Nephron (organoid): ENCODE data around the gene AKT1.

Experiments
- H3K27ac Mint-ChIP-seq, 3 experiments: 2 replicates each; pipeline ENCODE4 v1.8.0; 2020; ENCODE audit warnings: mixed read lengths in 3 of 3, mild to moderate bottlenecking in 2 of 3, moderate library complexity in 1 of 3
- H3K27me3 Mint-ChIP-seq: 2 replicates; pipeline ENCODE4 v1.8.0; 2021; ENCODE audit warnings: low read depth, mild to moderate bottlenecking, moderate library complexity, mixed read lengths
- H3K36me3 Mint-ChIP-seq: 2 replicates; pipeline ENCODE4 v1.8.0; 2020; ENCODE audit warnings: low read depth, mixed read lengths
- H3K4me1 Mint-ChIP-seq: 2 replicates; pipeline ENCODE4 v1.8.0; 2020; ENCODE audit warnings: mixed read lengths
- H3K4me3 Mint-ChIP-seq, 3 experiments: 2 replicates each; pipeline ENCODE4 v1.8.0; 2020; ENCODE audit warnings: mild to moderate bottlenecking in 3 of 3, mixed read lengths in 3 of 3, moderate library complexity in 2 of 3
- H3K9me3 Mint-ChIP-seq: 2 replicates; pipeline ENCODE4 v1.8.0; 2020; ENCODE audit warnings: mixed read lengths
- CTCF ChIP-seq, 3 experiments: fragments of 200-600 bp; sonication (generic); IDR thresholded peaks; one replicate each; pipeline ENCODE4 v1.5.0; 2021; ENCODE audit warnings: antibody characterized with exemption in 3 of 3; ENCODE audit not compliant: unreplicated experiment in 3 of 3

The AKT1 gene

GRCh38 chr14:104756477-104757237 is 38.9 kb downstream of the AKT1 start:
- H3K4me1 Mint-ChIP-seq, result peaks cover 16% of the 10 kb centered on the region
- H3K4me3 Mint-ChIP-seq, result peak overlapping the region in 2 of 3 experiments; percentile 13 to 74
- H3K36me3 Mint-ChIP-seq, result peaks cover 46% of the 10 kb centered on the region
- peaks cover 4% of the 10 kb centered on the region for H3K9me3 Mint-ChIP-seq
- H3K27ac Mint-ChIP-seq, result no peak overlapping the region
- no peak for TF ChIP-seq CTCF (IDR thresholded peaks at IDR 0.05; ENCODE audit: unreplicated experiment in 3 of 3)
- H3K27me3 Mint-ChIP-seq, result no peaks in the 10 kb centered on the region

GRCh38 chr14:104755621-104756020 is 39.9 kb downstream of the AKT1 start:
- Mint-ChIP-seq H3K9me3 (no peaks in the 10 kb centered on the region), H3K4me3 (peak overlapping the region in 1 of 3 experiments; percentile 74), H3K36me3 (peaks cover 37% of the 10 kb centered on the region), H3K4me1 (peaks cover 16% of the 10 kb centered on the region), H3K27ac (no peak overlapping the region), H3K27me3 (no peaks in the 10 kb centered on the region)
- TF ChIP-seq CTCF (IDR thresholded peaks at IDR 0.05; ENCODE audit: unreplicated experiment in 3 of 3), result no peak

GRCh38 chr14:104754213-104754851 is 41.2 kb downstream of the AKT1 start:
- Mint-ChIP-seq H3K27ac (peak overlapping the region in 2 of 3 experiments; percentile 68 to 69), H3K9me3 (no peaks in the 10 kb centered on the region), H3K36me3 (peaks cover 24% of the 10 kb centered on the region), H3K4me1 (peaks cover 23% of the 10 kb centered on the region), H3K4me3 (peak overlapping the region; percentile 91 to 93 (median 93)), H3K27me3 (no peaks in the 10 kb centered on the region)
- no peak for TF ChIP-seq CTCF (IDR thresholded peaks at IDR 0.05; ENCODE audit: unreplicated experiment in 3 of 3)

GRCh38 chr14:104753528-104754212 is 41.9 kb downstream of the AKT1 start:
- TF ChIP-seq CTCF (IDR thresholded peaks at IDR 0.05; ENCODE audit: unreplicated experiment in 3 of 3), result no peak
- Mint-ChIP-seq H3K9me3 (no peaks in the 10 kb centered on the region), H3K4me1 (peaks cover 30% of the 10 kb centered on the region), H3K36me3 (peaks cover 18% of the 10 kb centered on the region), H3K27ac (peak overlapping the region in 2 of 3 experiments; percentile 68 to 69), H3K4me3 (peak overlapping the region; percentile 91 to 93 (median 93)), H3K27me3 (no peaks in the 10 kb centered on the region)

- no peak for TF ChIP-seq CTCF (IDR thresholded peaks at IDR 0.05; ENCODE audit: unreplicated experiment in 3 of 3)
- Mint-ChIP-seq H3K36me3 (peaks cover 18% of the 10 kb centered on the region), H3K4me3 (peak within 1 kb of the TSS; percentile 91 to 93 (median 93)), H3K4me1 (peaks cover 37% of the 10 kb centered on the region), H3K27ac (peak within 1 kb of the TSS; percentile 87 to 96 (median 94)), H3K27me3 (no peaks in the 10 kb centered on the region), H3K9me3 (no peaks in the 10 kb centered on the region)
Measured at GRCh38 chr14:104752735-104753527, 42.6 kb downstream of the AKT1 start, which contains the start of gene SIVA1. TSS of gene SIVA1 (plus strand) at chr14:104753147. CDS start at chr14:104753202, 55 bp downstream.
